TTC549 (cell line): ENCODE data around the gene RPGRIP1L.
A peak's percentile ranks its signal among the peaks of the same experiment; 100 is the strongest.
"Not testable (repeated sequence)": the region's sequence is repeated elsewhere in the genome, so short reads cannot be mapped to it uniquely, and the experiment has no call there.

Experiments
- FAIRE-seq: peaks from 2 replicates; lab custom pipeline; 2012; peaks lifted over from hg19 to GRCh38; lab: Jason Lieb, UNC

RPGRIP1L gene

GRCh38 chr16:53712065-53712464 is 8.4 kb upstream of the RPGRIP1L start:
- FAIRE-seq: no peak

- no peak for FAIRE-seq
These were observed 7.7 kb upstream of the RPGRIP1L start for GRCh38 chr16:53711390-53711789.

GRCh38 chr16:53708490-53708889 is 4.8 kb upstream of the RPGRIP1L start:
- no peak for FAIRE-seq

GRCh38 chr16:53707671-53708070 is 4.0 kb upstream of the RPGRIP1L start:
- no peak for FAIRE-seq

GRCh38 chr16:53704445-53704813 is 770 bp upstream of the RPGRIP1L start:
- no peak for FAIRE-seq

GRCh38 chr16:53698271-53698670 is 5.4 kb downstream of the RPGRIP1L start:
- FAIRE-seq: not testable (repeated sequence)

GRCh38 chr16:53695070-53695469 is 8.6 kb downstream of the RPGRIP1L start:
- FAIRE-seq: no peak

GRCh38 chr16:53693320-53693719 is 10.3 kb downstream of the RPGRIP1L start:
- FAIRE-seq: no peak

GRCh38 chr16:53692146-53692545 is 11.5 kb downstream of the RPGRIP1L start:
- FAIRE-seq: no peak

GRCh38 chr16:53690771-53691170 is 12.9 kb downstream of the RPGRIP1L start:
- no peak for FAIRE-seq

GRCh38 chr16:53689636-53690035 is 14.0 kb downstream of the RPGRIP1L start:
- no peak for FAIRE-seq

GRCh38 chr16:53686710-53687109 is 16.9 kb downstream of the RPGRIP1L start:
- no peak for FAIRE-seq

GRCh38 chr16:53685334-53685733 is 18.3 kb downstream of the RPGRIP1L start:
- FAIRE-seq: not testable (repeated sequence)

GRCh38 chr16:53681354-53681753 is 22.3 kb downstream of the RPGRIP1L start:
- no peak for FAIRE-seq

- FAIRE-seq: no peak
These were observed 22.9 kb downstream of the RPGRIP1L start for GRCh38 chr16:53680756-53681155.

GRCh38 chr16:53678756-53679343 is 24.8 kb downstream of the RPGRIP1L start:
- no peak for FAIRE-seq

GRCh38 chr16:53678155-53678554 is 25.5 kb downstream of the RPGRIP1L start:
- FAIRE-seq: no peak

GRCh38 chr16:53673189-53673588 is 30.5 kb downstream of the RPGRIP1L start:
- no peak for FAIRE-seq

- FAIRE-seq: no peak
These were observed 31.2 kb downstream of the RPGRIP1L start for GRCh38 chr16:53672461-53672860.

GRCh38 chr16:53668869-53669268 is 34.8 kb downstream of the RPGRIP1L start:
- FAIRE-seq: no peak

- no peak for FAIRE-seq
These were observed 36.8 kb downstream of the RPGRIP1L start for GRCh38 chr16:53666786-53667415.

- no peak for FAIRE-seq
These were observed 38.8 kb downstream of the RPGRIP1L start for GRCh38 chr16:53664724-53665345.

GRCh38 chr16:53662072-53662471 is 41.6 kb downstream of the RPGRIP1L start:
- FAIRE-seq: no peak

GRCh38 chr16:53654946-53655345 is 48.7 kb downstream of the RPGRIP1L start:
- peak; percentile 77 for FAIRE-seq
